Stimulated activated CD4-positive, alpha-beta T cell treated with anti-CD3 and anti-CD28 coated beads, Interleukin-4, amount 100 ng/mL, for 1 hour (primary cell): Measurements from ENCODE around the gene CFAP410.
A peak's percentile ranks its signal among the peaks of the same experiment; 100 is the strongest.
"Not testable (repeated sequence)": the region's sequence is repeated elsewhere in the genome, so short reads cannot be mapped to it uniquely, and the experiment has no call there.

Source experiments
- DNase-seq: peaks from one replicate; pipeline ENCODE4 v3.0.0-alpha.2; 2020

Gene CFAP410

DNA sequence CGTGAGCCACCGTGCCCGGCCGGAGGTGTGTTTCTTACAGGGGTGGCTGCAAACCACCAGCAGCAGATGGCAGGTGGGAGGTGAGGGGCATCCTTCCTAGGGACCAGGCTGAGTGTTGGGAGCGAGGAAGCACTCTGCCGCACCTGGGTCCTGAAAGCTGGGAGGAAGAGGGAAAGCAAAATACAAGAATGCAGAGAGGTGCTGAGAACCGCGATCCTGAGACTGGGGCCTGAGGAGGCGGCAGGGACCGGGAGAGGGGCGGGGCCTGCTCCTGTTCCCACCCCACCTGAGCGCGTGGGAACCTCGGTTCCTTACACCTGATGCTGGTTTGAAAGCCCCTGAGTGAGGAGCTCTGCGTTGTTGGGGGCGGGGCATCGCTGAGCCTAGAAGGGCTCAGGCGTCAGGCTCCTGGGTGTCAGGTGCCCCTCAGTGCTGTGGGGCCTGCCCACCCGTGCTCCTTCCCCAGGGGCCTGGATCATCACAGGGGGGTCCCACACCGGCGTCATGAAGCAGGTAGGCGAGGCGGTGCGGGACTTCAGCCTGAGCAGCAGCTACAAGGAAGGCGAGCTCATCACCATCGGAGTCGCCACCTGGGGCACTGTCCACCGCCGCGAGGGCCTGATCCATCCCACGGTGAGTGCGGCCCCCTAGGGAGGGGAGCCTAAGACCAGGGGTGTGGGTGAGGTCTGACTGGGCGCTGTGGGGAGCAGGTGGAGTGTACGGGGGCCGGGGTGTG, 29.7 kb upstream of the CFAP410 start:
- DNase-seq = no peak

DNA sequence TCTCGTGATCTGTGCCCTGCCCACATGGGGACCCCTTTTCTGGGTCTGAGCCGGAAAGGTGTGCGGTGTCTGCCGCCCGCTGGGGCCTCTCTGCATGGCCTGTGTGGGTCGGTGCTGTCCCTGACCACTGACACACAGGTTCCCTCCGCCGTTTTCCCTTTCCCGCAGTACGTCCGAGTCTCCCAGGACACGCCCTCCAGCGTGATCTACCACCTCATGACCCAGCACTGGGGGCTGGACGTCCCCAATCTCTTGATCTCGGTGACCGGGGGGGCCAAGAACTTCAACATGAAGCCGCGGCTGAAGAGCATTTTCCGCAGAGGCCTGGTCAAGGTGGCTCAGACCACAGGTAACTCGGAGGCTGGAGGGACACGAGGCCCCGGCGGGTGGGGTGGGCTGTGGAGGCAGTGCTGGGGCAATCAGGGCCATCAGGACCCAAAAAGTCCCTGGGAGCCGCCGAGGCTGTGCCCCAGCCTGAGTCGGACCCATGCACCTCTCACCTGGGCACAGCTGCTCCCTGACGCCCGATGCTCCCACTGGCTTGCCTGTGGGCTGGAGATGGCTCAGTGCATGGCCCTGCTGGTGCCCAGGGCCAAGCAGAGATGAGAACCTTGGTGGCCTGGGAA, 27.5 kb upstream of the CFAP410 start:
- DNase-seq = no peak

DNA sequence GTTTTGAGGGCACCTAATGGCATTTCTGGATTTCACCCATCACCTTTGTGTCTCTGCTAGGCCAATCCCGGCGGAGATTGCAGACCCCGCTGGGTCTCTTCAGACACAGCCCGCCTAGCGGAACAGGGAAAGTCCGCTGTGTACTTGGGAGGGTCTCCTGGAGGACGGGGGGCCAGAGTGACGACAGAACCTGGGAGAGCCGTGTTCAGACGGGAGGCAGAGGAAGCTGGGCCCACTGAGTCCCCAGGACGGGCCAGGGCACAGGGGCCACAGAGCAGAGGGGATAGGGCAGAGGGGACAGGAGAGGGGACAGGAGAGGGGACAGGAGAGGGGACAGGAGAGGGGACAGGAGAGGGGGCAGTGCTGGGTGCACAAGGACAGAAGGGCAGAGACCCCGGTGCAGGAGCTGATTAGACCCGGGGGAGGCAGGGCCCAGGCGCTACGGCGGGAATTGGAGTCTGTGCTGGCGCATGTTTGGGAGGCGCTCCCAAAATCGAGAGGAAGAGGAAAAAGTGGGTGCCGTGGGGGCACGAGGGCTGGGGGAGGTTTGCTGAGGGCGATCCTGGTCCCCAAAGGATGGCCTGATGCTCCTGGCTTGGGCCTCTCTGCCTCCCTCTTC, 26.9 kb upstream of the CFAP410 start:
- no peak for DNase-seq

DNA sequence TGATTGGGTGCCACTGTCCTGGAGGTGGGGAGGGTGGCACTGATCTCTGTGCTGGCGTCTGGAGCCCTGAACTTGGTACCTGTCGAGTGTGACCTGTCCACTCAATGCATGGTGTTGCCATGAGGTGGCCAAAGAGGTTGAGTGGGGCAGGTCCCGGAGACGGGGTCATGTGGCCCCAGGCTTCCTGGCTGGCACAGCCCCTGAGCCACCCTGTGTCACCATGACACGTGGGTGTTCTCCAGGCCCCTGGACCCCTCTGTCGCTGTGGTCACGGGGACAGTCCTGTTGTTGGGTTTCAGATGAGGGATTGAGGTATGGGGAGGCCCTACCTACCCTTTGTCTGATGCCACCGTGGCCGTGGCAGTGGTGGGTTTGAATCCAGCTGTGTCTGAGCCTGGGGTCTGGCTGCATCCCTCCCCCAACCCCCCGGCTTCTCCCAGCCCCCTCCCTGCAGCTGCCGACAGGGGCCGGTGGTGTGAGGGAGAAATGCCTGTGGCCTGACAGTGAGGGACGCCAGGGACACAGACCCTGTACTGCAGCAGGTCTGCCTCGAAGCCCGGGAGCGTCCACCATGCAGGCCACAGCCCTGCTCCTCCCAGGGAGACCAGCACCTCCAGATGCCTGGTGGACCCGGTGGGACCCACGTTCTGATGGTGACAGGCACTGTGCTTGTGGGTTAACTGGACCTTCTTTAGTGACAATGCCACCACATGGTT, 26.2 kb upstream of the CFAP410 start:
- no peak for DNase-seq

DNA sequence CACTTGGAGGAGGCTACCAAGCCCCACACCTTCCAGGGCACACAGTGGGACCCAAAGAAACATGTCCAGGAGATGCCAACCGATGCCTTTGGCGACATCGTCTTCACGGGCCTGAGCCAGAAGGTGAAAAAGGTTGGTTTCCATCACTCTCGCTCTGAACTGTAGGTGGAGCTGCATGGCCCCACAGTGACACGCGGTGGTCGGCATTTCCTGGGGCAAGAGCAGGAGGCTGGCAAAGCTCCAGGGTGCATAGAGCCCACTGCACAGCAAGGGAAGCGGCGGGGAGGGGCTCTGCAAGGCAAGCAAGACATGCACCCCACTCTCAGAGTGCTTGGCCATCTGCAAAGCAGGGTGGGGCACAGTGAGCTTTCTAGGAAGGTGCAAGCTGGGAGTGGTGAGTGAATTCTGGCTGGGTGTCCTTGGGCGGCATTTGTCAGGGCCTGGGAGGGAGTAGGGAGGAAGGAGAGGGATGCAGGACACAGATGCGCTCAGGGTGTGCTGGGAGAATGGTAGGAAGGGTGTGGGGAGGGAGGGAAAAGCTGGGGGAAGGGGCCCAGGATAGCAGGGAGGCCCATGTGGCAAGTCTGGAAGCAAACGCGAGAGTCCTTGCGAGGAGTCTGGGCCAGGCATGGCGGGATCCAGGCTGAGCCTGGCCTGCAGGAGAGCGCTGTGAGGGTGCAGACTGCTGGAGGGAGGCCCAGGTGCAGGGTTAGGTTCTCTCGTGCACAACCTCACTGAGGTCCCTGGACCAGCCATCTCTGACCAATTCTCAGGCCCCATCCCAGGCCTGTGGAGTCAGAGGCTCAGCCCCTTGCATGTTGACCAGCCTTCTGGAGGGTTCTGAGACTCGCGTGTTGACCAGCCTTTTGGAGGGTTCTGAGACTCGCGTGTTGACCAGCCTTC, 25.2 kb upstream of the CFAP410 start:
- DNase-seq = no peak

DNA sequence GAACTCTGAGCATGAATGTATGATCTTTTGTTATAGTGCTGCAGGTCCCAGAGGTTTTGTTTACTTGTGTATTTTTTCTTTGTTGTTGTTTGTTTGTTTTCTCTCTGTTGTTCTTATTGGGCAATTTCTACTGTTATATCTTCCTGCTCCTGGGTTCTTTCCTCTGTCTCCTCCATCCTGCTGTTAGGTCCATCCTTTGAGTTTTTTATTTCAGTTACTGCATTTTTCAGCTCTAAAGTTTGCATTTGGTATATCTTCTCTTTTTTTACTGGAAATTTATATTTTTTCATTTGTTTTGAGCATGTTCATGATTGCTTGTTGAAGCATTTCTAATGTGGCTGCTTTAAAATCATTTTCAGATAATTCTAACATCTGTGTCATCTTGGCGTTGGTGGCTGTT, 24.1 kb upstream of the CFAP410 start:
- no peak for DNase-seq

DNA sequence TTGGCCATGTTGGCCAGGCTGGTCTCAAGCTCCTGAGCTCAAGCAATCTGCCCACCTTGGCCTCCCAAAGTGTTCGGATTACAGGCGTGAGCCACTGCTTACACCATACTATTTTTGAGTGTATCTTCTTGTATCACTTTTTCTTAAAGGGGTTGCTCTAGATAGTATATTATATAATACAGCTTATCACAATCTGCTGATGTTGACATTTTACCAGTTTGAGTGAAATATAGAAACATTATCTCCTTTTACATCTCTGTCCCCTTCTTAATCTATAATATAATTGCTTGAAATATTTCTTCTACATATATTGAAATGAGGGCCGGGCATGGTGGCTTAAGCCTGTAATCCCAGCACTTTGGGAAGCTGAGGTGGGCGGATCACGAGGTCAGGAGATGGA, 22.7 kb upstream of the CFAP410 start:
- not testable (repeated sequence) for DNase-seq

DNA sequence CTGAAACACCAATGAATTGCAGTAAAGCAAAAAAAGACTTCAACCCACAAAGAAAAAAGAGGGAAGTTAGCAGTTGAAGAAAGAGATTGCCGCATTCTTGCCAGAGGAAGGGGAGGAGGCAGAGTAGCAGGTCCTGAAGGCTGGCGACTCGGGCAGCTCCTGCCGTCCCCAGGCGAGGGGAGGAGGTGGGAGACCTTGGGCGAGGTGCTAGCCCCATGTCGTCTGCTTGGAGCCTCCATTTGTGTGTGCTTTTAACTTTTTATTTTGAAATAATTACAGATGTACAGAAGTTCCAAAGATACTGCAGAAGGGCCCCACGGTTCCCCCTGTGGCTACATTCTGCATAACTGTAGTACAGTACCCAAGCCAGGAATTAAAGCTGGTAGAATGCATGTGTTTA, 21.0 kb upstream of the CFAP410 start:
- DNase-seq = no peak

DNA sequence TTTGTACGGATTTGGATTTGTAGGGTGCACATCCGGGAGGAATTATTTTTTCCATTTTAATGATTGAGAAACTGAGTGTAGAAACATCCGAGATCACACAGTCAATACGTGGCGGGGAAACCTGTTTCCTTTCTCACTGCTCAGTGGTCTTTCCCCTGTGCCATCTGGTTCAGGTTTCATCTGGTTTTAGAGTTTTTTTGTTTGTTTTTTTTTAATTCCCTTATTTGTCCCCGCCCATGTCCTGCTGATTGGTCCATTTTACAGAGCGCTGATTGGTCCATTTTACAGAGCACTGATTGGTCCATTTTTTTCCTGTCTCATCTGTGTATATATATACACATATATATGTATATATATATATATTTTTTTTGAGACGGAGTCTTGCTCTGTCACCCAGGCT, 20.2 kb upstream of the CFAP410 start:
- no peak for DNase-seq

DNA sequence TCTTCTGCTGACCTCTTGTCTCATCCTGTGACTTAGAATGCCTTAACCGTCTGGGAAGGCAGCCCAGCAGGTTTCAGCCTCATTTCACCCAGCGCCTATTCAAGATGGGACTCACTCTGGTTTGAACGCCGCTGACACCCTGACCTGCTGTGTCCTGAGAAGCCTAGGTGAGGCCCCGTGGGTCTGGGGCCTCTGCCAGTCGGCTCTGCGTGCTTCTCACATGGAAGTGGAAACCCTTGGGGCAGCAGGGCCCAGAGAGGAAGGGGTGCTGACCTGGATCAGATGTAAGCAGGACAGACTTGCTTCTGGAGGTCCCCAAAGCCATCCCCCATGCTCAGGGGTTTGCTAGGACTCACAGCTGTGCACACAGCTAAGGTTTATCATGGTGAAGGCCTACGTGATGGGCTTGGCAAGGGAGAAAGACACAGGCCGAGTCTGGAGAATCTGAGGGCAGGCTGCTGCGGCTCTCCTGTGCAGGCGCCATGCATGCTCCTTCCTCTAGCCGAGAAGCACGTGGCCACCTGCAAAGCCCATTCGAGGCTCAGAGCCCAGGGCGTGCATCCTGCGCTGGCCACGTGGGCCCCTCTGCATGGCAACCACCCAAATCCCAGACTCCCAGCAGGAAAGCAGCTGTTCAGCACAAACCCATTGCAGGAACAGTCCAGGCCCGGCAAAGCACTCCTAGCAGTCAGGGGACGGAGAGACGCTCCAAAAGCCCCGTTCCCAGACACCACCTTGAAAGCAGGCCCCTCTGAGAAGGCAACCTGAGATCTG, 18.1 kb upstream of the CFAP410 start:
- DNase-seq = no peak

DNA sequence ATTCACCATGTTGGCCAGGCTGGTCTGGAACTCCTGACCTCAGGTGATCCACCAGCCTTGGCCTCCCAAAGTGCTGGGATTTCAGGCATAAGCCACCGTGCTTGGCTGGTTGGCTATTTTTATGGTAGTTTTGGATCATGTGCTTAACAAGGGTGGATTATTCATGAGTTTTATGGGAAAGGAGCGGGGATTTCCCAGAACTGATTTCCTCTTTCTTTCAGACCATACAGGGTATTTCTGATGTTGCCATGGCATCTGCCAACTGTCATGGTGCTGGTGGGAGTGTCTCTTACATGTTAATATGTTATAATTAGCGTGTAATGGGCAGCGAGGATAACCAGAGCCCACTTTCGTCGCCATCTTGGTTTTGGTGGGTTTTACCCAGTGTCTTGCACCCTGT, 17.4 kb upstream of the CFAP410 start:
- DNase-seq = no peak

DNA sequence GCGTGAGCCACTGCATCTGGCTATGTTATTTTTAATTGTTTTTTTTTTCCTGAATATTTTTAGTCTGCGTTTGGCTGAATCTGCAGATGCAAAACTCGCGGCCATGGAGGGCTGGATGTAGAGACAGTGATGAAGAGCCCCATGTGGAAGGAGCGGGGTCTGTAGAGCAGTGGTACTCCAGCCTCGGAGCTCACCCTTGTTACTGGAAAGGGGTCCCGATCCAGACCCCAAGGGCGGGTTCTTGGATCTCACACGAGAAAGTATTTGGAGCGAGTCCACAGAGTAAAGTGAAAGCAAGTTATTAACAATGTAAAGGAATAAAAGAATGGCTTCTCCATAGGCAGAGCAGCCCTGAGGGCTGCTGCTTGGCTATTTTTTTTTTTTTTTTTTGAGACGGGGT, 17.0 kb upstream of the CFAP410 start:
- no peak for DNase-seq

DNA sequence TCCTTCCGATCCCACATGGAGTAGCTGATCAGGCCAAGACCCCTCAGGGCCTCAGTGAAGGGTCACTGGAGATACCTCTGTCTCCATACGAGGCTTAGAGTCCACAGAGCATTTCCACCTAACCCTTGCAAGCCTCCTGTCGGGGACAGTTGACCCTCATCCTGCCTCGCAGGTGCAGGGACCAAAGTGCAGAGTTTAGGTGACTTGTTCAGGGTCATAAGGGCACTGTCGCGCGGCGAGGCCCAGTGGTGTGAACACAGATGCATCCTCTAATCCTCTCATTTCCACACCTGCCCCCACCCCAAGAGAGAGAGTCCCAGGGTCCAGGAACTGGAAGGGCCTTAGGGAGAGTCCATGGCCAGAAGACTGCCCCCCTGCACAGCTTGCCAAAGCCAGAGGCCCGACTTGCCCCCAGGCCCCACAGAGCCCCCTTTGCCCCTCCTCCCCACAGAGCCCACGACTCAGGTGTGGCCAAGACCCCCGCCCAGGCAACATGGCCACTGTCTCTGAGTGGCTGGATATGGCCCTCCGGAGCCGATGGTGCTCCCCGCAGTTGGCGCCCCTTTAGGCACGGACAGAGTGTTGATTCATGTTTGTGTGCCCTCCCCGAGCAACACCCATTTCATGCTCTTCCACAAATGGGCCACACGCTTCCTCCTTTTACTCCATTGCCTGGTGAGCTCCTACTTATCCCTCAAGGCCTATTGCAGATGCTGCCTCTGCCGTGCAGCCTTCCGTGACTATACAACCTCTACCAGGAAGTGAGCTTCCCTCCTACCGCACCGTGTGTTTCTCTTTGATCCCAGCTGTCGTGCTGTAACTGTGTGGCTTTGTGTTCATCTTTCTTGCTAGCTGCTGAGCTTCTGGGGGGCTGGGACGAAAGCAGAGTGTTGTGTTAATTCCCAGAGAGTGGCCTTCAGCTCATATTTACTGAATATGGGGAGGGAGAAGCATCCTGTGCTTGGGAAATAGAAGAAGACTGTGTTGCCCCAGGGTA, 15.9 kb upstream of the CFAP410 start:
- DNase-seq = no peak

DNA sequence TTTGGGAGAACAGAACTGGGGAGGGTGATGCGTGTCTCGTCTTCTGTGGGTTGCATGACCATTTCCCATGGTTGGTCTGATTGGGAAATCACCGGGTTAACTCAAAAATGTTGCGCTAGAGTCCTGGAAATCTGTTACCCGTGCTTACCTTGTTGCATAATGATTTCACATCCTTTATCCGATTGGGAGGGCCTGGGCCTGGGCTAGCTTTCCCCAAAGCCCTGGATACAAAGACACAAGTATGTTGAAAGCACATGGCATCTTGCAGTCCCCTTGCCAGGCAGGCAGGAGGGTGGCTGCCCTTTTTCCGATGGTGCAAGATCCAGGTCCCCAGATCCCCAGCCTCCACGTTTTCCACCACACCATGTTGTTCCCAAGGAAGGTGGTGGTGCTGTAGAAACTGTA, 14.8 kb upstream of the CFAP410 start:
- DNase-seq = no peak

DNA sequence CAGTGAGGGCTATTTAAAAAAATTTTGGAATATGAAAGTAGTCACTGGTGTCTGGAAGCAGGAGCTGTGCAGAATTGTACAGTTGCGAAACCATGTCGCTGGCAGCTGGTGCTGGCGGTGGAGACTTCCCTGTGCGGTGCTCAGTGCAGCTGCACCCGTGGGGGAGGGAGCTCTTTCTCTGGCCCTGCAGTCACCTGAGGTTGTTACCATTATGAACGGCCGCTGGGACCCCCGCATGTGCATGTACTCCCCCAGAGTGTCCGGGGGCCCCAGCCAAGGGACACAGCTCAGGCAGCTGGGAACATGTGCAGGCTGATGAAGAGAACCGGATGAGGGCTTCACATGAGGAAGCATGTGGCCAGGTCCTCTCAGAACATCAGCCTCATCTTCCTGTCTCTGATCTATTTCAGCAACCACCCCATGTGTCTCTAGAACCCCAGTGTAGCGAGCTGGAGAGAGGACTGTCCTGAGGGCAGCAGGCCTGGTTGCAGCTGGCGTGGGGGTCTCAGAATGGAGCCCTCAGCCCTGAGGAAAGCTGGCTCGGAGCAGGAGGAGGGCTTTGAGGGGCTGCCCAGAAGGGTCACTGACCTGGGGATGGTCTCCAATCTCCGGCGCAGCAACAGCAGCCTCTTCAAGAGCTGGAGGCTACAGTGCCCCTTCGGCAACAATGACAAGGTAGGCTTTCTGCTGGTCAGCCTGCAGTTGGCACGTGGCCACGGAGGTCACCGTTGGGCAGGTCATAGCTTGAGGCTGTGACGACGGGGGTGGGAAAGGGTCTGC, 14.2 kb upstream of the CFAP410 start, which contains the start of gene TRPM2:
TSS of gene TRPM2 (plus strand) at position 431 of the 780 bp plus-strand sequence. CDS start at position 511, 80 bp downstream.
- DNase-seq = peak; percentile 31

DNA sequence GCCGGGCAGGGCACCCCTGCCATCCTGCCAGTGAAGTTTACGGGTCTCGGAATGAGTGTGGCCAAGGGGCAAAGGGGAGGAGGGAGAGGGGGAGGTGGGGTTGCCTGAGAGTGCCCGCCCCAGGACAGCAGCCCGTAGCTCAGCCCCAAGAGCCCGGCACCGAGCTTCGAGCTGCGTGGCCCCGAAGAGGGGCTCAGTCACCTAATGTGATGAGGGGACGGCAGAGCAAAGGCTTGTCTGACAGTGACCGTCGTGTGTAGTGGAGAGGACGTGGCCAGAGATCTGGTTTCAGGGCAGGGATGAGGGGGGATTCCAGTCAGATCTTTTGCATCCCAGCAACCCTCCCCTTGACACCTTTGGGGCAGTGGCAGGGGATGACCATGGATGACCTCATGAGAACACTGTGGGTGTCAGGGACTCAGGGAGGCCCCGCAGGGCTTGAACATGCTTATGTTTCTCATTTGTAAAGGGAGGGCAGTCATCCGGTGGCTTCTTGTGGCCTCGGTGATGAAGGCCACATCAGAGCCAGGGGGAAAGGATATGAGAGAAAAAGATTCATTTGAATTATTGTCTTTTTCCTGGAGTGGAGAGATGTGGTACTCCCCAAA, 13.2 kb upstream of the CFAP410 start:
- no peak for DNase-seq

DNA sequence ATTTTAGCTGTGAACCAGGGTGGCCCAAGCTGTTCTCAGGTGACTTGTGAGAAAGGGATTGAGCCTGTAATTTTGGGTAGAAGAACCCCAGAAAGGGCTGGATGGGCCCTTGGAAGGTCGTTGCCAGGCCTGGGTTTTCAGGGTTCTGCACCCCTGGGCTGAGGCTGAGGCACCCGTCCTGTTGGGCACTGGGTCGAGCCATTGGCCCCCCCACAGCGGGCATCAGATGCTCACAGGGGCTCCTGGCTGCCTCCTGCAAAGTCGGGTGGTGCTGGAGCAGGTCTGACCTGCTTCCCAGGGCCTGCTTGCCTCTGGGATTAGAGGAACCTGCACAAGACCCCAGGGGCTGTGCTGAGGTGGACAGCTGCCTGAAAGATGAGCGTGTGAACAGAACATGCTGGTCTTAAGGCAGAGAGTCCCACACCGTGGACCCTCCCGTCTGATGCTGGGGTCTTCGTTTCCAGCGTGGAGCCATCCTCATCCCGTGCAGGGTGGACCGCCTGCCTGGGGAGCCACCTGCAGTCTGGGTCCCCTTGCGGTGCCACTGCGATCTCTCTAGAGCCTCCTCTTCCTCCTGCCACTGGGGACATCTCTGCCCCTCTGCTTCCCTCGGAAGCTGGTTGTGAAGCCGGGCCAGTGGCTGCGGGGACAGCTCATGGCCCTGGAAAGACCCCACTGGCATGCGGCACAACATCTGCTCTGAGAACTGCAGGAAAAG, 12.5 kb upstream of the CFAP410 start:
- no peak for DNase-seq

DNA sequence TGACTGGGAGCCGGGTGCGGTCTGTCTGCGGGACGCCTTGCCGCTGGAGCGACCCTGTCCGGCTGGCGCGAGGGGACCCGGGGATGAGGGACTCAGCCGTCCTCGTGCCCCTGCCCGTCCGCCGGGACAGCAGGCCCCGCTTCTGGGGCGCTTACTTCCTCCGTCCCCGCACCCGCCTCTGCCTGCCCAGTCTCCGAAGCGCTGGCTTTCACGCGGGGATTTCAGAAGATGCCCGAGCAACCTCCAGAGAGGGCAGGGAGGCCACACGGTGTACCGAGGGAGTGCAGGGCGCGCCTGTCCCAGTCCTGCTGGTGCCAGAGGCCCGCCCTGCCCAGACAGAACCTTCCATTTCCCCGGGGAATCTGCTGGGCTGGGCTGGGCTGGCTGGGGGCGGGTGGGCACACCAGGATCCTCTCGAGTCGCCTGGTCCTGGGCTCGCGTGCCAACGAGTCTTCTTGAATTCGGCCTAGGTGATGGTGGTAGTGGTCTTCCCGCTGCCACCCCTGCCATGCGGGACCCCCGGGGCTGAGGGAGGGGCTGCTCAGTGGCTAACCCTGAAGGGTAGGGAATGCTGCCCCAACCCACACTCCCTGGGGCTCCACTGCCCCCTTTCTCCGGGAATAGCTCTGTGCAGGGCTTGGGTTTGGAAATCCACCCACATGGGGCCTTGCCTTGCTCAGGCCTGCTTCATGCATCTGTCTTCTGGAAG, 11.7 kb upstream of the CFAP410 start:
- DNase-seq = no peak
